NOMO-1 (cell line): ENCODE data around the gene TMEM179B.
A peak's percentile ranks its signal among the peaks of the same experiment; 100 is the strongest.
"Not testable (repeated sequence)": the region's sequence is repeated elsewhere in the genome, so short reads cannot be mapped to it uniquely, and the experiment has no call there.

Source experiments
- DNase-seq, 2 experiments: peaks; one replicate each; lab custom pipeline; 2025; ENCODE audit not compliant: unreplicated experiment in 2 of 2; lab: John Stamatoyannopoulos, UW

The TMEM179B gene, protein sequence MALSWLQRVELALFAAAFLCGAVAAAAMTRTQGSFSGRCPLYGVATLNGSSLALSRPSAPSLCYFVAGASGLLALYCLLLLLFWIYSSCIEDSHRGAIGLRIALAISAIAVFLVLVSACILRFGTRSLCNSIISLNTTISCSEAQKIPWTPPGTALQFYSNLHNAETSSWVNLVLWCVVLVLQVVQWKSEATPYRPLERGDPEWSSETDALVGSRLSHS

DNA sequence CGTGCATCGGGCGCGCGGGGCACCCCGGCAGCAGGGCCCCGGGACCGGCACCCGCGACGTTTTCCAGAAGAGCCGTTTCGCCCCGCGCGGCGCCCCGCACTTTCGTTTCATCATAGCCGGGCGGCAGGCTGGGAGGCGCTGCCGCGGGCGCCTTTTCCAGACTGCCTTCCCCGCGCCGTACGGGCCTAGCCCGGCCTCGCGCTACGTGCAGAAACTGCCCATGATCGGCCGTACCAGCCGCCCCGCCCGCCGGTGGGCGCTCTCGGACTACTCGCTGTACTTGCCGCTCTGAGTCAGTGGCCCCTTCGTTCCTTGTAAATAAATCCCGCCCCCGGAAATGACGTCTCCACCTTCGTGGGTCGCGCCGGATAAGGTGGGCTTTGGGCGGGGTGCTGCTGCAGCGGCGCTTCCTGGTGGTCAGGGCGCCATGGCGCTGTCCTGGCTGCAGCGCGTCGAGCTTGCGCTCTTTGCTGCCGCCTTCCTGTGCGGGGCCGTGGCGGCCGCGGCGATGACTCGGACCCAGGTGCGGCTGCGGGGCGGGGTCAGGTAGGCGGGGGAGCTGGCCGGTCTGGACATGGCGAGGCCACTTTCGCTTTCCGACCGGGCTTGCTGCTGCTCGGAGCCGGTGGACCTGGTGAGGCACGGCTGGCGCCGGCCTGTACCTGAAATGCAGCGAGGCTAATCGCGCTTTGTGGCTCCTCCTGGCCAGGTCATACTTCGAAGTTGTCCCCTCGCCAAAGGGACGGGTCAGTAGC is at the start of gene TMEM179B:
TSS of gene TMEM179B (plus strand) at position 398 of the 755 bp plus-strand sequence. CDS start at position 428, 30 bp downstream.
- DNase-seq, result peak; percentile 97 to 99

DNA sequence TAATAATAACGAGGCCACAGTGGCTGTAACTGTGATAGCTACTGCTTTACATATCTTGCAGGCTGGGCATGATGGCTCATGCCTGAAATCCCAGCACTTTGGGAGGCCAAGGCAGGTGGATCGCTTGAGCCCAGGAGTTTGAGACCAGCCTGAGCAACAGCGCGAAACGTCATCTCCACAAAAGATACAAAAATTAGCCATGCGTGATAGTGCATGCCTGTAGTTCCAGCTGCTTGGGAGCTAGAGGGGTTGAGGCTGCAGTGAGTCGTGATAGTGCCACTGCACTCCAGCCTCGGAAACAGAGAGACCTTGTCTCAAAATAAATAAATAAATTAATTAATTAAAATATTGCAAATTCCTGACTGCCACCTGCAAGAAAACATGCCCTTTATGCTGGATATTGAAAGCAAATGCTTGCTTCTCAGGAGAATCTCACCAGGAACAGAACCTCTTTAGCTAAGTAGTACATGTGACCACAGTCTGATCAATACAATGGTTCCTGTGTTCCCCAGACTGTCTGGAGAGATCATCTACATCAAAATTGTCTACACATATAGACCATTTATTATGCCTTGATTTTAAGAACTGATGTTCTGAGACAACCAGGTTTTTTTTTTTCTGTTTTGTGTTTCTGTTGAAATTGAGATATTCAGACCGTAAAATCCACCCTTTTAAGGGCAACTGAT is 39.6 kb upstream of the TMEM179B start:
- no peak for DNase-seq

DNA sequence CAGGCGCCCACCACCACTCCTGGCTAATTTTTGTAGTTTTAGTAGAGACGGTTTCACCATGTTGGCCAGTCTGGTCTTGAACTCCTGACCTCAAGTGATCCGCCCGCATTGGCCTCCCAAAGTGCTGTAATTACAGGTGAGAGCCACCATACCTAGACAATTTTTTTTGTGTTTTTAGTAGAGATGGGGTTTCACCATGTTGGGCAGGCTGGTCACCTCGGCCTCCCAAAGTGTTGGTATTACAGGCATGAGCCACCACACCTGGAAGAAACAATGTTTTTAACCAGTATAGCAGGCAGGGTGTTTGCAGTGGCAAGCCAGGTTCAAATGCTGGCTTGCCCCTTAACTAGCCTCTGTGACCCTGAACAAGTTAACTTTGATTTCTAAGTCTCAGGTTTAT is 37.3 kb upstream of the TMEM179B start:
- not testable (repeated sequence) for DNase-seq

DNA sequence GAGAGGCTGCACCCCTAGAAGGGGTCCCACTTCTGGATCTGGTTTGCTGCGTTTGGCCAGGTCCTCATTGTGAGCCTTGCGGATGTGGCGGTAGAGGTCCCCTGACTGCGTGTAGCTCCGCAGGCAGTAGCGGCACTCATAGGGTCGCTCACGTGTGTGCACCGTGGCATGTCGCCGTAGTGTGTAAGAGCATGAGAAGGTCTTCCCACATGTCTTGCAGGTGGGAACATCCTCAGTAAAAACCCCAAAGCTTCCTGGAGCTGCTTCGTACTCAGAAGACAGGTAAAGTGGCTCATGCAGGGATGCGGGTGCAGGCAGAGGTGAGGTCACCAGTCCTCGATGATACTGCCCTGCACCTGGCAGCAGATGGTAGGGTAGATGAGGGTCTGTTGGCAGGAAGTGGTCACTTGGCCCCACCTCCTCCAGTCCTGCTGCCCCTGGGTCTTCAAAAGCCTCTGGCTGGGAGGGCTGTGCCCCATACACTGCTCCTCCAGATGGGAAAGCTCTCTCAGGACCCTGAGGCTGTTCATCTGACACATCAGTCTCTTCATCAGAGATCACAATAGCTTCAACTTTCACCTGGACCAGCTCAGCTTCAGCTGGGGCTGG is 34.9 kb upstream of the TMEM179B start:
- no peak for DNase-seq

DNA sequence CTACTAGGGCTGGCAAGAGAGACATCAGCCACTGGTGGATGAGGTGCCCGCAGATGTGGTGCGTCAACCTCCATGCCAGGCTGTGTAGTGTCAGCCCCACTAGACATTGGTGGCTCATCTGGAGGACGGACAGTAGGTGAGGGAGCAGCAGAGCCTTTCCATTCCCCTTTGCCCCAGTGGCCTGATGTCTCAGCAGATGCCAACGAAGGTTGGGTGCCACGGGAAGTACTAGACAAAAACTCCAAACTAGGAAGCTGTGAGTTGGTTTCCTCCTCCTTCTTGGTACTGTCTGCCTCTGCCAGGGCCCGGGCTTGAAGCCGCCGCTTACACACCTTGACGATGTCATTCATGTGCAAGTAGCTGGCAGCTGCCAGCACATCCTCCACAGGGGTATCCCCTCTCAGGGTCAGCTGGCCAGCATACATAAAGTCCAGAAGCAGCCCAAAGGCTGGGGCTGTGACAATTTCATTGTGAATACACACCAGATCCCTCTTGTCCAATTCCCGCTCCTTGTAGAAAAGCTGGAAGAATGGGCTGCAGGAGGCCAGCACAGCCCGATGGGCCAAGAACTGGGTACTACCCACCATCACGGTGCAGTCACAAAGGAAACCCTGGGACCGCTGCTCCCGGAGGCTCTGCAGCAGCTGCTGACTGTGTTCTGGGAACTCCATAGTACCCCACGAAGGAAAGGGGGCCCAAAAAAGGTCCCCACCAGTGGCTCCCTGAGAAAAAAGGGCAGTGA is 34.0 kb upstream of the TMEM179B start:
- DNase-seq, result no peak

DNA sequence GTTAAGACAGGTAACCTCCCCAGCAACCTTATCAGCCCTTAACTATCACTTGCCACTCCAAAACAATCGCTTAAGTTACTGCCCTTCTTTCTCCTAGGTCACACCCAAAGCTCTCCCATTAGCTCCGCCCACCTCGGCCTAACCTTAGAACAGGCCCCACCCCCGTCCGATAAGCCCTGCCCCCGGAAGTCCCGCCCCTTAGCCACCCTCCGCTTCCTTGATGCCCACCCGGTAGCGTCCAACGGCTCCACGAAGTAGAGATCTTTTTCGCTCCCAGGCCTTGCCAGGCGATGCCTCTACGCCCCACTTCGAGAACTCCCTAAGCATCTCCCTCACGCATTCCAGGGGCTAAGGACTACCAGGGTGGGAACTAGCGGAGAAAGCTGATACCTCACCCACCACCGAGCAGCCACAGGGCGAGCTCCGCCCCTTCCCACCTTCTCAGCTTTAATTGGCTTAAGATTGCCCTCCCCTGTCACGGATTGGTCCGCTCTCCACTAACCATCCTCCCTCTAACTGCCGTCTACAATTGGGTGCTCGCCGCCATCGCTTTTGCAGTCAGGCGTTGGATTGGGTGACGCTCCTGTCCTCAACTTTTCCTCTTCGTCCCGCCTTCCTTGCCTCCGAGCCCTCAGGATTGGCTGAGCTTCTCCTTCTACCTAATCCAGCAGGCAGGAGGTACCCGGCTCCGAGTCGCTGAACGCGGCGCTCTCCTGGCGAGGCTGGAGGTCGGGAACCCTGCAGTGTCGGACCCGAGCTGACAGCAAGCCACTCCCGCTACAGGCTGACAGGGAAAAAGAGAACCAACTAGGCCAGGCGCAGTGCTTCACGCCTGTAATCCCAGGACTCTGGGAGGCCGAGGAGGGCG is 33.2 kb upstream of the TMEM179B start, which contains the start of gene ZBTB3:
TSS of gene ZBTB3 (minus strand) at position 425 of the 868 bp plus-strand sequence. CDS start 496 bp downstream, outside the sequence.
- peak; percentile 99 to 100 for DNase-seq

DNA sequence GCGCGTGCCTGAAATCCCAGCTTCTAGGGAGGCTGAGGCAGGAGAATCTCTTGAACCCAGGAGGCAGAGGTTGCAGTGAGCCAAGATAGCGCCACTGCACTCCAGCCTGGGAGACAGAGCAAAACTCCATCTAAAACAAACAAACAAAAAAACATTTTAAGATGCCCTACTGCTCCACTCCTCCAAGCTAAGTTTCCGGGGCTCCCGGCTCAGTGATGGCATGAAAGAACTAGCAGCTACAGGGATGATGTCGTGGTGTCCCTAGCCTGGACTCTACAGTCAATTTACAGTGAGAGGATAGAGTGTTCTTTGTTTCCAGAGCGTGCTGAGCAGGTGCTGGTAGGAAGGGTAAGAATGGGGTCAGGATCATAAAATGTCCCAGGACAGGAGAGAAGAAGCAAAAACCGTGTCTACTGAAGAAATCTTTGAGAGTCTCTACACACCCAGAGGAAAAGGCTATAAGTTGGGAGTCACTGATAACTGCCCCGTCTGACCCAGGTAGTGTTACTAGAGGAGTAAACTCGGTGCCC is 32.1 kb upstream of the TMEM179B start:
- DNase-seq, result no peak

DNA sequence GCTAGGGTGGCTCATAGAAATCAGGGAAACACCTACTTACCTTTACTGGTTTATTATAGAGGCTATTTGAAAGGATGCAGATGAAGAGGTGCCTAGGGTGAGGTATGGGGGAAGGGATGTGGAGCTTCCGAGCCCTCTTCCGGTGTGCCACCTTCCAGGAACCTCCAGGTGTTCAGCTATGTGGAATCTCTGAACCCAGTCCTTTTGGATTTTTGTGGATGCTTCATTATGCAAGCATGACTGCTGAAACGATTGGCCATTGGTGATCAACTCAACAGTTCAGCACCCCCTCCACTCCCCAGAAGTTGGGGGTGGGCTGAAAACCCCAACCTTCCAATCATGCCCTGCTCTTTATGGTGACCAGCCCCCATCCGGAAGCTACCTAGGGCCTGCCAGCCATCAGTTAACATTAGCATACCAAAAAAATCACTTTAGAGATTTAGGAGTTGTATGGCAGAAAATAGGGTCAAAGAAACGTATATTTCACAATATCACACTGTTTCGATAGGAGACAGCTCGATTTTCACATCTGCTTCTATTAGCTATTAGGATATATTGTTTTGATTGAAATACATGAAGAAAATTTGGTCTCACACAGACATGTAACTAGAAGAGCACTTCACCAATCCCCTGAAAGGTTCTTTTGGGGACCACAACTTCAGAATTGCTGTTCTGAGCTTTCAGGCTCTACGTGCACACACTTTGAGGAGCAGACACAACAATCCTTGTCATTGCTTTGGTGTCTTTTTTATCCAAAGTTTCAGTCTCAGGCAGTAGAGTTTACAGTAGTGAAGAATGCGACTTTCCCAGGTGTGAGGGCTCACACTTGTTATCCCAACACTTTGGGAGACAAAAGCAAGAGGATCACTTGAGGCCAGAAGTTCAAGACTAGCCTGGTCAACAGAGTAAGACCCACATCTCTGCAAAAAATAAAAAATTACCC is 29.1 kb upstream of the TMEM179B start:
- no peak for DNase-seq

DNA sequence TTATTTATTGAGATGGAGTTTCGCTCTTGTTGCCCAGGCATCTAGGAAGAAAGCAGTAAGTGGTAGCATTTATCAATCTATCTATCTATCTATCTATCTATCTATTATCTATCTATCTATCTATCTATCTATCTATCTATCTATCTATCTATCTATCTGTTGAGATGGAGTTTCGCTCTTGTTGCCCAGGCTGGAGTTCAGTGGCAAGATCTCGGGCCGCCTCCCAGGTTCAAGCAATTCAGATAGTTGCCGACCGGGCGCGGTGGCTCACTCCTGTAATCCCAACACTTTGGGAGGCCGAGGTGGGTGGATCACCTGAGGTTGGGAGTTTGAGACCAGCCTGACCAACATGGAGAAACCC is 26.4 kb upstream of the TMEM179B start:
- not testable (repeated sequence) for DNase-seq

DNA sequence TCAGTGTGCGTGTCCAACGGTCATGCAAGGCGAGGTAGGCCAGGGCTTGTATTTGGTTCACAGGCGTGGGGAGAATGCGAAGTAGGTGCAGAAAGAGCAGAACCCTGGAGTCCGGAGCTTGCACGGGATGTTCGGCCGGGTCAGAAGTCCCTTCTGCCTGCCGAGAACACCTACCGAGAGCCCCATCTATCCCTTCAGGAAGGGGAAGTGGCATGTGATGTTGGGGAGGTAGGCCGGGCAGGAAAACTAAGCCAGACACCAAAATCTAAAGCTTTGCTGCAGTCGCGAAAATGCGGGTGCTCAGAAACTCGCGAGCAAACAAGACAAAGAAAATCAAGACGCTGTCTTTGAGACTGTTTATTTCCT is 16.4 kb upstream of the TMEM179B start:
- peak in 1 of 2 experiments; percentile 45 for DNase-seq

DNA sequence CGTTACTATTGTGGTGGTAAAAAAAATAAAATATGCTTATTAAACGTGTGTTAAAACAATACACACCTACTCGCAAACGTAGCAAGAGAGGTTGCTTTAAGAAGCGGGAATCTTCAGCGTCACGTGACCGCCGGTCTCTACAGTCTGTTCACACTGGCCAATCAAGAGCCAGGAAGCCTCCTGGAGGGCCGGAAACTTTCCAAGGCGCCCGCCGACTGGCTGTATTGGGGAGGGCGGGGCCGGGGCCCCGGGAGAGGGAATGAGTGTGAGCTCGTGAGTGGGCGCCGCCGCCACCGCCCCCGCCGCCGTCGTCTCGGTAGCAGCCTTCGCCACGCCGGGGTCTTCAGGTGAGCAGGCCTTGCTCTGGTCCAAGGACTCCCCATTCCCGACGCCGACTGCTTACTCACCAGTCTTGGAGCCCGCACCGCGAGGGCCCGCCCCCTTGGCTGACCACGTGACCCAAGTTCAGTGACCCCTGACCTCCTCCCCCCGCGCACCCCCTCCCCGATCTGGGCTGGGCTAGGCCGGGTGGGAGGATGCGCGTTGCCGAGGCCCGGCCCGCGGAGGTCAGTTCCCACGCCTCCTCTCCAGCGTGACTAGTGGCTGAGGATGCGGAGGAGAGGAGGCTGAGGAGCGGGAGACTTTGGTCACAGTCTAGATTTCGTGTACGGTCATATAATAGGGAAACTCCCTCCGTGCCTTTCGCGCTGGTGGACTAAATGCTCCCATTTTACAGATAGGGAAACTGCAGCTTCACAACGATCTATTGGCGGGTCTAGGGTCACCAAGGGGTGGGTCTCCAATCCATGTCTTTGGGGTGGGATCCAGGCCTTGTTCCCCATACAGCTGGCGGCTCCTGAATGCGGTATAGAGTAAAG is 15.8 kb upstream of the TMEM179B start, which contains the start of gene TAF6L:
TSS of gene TAF6L (plus strand) at position 253 of the 878 bp plus-strand sequence. CDS start 4,388 bp downstream, outside the sequence.
- peak; percentile 93 to 94 for DNase-seq

DNA sequence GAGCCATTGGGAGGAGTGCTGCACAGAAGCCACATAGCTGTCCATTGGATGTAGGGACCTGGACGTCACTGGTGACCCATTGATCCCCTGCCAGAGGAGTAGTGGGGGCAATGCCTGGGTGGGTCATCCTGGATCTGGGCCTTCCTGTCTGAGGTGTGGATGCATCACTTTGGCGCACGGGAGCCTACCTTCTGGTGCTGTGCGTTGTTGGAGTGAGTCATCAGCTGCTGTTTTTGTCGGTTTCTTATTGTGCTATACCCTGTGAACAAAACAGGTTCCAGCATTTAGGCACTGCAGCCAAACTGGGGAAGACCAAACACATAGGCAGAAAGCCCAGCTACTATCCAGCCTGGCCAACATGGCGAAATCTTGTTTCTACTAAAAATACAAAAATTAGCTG is 12.8 kb upstream of the TMEM179B start:
- DNase-seq, result no peak

DNA sequence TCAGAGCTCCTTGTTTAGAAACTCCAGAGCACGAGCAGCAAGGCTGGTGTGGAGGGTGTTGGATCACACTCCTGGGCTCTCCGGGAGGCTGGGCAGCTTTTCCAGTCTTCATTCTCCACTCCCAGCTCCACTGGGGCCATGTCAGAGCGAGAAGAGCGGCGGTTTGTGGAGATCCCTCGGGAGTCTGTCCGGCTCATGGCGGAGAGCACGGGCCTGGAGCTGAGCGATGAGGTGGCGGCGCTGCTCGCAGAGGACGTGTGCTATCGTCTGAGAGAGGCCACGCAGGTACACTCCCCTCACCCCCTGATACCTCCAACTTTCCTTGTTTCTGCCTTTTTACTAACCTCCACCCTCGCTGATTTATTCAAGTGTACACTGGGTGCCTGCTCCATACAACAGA is 11.6 kb upstream of the TMEM179B start:
- DNase-seq, result no peak

DNA sequence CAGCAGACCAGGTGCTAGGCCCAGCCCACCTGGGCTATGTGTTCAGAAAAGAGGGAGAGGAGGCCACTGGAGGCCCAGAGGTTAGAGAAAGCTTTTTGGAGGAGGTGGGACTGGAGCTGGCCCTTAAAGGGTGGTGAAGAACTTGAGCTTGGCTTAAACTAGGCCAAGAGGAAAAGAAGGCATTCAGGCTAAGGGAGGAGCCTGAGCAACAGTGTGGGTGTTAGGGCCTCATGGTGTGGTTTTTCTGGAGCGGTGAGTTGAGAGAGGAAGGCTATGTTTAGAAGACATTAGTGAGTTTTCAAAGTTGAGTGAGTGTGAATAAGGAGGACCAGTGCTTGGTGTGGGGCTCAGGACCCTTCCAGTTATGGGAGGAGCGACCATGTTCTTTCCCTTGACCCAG is 9.8 kb upstream of the TMEM179B start:
- no peak for DNase-seq

DNA sequence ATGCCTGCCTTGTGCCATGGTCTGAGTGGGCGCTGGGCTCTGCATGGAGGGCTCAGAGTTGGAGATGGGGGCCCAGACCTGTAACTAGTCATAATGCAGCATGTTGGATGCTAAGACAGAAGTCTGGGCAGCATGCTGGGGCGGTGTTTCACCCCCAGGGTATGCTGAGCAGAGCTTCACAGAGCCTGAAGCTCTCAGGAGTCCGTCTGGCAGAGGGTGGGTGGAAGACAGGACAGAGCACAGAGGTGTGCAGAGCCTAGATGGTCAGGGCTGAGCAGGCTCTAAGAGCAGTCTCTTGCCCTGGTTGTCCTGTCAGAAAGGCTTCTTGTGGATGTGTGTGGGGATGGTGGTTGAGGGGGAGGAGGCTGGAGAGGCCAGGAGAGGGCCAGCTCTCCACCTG is 8.8 kb upstream of the TMEM179B start:
- no peak for DNase-seq

DNA sequence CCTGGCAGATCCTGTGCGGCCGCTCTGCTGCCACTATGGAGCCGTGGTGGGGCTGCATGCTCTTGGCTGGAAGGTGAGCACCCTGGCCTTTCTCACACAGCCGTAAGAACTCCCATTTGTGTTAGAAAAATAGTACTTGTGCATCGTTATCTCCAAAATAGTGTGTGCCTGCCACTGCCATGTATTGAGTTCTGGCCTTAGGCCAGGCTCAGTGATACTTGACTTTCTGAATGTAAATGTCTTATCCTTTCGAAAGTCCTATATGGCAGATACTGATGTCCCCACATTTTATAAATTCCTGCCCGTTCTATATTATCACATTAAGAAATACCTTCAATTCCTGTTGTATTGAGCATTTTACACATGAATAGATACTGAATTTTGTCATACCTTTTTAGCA is 4.4 kb upstream of the TMEM179B start:
- DNase-seq, result no peak

DNA sequence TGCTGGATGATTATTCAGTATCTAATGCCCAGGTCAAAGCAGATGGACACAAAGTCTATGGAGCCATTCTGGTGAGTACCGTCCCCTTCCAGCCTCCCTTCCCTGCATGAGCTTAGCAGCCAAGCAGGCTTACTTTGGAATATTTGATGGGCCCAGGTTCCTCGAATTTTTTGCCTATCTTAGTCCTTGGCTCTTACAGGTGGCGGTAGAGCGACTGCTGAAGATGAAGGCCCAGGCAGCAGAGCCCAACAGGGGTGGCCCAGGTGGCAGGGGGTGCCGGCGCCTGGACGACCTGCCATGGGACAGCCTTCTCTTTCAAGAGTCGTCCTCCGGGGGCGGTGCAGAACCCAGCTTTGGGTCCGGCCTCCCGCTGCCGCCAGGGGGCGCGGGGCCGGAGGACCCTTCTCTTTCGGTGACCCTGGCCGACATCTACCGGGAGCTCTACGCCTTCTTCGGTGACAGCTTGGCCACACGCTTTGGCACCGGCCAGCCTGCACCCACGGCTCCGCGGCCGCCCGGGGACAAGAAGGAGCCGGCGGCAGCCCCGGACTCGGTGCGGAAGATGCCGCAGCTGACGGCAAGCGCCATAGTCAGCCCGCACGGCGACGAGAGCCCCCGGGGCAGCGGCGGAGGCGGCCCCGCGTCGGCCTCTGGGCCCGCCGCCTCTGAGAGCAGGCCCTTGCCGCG is 741 bp upstream of the TMEM179B start:
- peak; percentile 76 to 83 for DNase-seq
